Measurements from ENCODE around the gene OCA2. TPM values are rescaled to one million over a fixed set of nuclear protein-coding genes. Genes with fewer than 3 reads are reported as not detected.

Gene OCA2
- total RNA-seq, 1 experiment from 2014 or later = 0.57 TPM

DNA sequence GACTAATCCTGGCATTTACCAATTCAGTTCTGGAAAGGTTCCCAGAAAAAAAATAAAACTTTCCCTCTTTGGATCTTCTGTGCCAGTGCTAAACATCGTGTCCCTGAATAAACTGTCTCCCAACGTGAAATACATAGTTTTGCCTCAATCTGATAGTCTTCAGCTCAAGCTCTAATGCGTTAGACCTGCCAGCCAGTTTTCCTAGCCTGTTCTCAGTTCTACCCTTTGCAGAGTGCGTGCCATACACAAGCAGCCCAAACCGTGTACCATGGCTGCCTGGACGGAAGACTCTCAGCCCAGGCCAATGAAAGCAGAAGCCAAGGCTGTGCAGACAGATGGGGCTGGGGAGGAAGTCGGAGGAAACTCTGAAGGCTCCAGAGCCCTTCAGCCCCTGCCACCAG, 11.4 kb upstream of the OCA2 start:
- DNase-seq = no peak
- TF ChIP-seq, protein P1, sequence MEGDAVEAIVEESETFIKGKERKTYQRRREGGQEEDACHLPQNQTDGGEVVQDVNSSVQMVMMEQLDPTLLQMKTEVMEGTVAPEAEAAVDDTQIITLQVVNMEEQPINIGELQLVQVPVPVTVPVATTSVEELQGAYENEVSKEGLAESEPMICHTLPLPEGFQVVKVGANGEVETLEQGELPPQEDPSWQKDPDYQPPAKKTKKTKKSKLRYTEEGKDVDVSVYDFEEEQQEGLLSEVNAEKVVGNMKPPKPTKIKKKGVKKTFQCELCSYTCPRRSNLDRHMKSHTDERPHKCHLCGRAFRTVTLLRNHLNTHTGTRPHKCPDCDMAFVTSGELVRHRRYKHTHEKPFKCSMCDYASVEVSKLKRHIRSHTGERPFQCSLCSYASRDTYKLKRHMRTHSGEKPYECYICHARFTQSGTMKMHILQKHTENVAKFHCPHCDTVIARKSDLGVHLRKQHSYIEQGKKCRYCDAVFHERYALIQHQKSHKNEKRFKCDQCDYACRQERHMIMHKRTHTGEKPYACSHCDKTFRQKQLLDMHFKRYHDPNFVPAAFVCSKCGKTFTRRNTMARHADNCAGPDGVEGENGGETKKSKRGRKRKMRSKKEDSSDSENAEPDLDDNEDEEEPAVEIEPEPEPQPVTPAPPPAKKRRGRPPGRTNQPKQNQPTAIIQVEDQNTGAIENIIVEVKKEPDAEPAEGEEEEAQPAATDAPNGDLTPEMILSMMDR (IDR thresholded peaks at IDR 0.05; ENCODE audit: insufficient read depth in 1 of 2, low read depth in 1 of 2, low read length in 1 of 2, severe bottlenecking in 1 of 2, unreplicated experiment in 1 of 2) = no peak
- Mint-ChIP-seq H3K36me3 (ENCODE audit: insufficient read depth, unreplicated experiment) (peaks cover 47% of the 10 kb centered on the region), H3K4me3 (ENCODE audit: unreplicated experiment) (no peak overlapping the region), H3K4me1 (ENCODE audit: low read depth, unreplicated experiment) (no peaks in the 10 kb centered on the region), H3K27ac (ENCODE audit: unreplicated experiment) (no peak overlapping the region), H3K27me3 (ENCODE audit: insufficient read depth, unreplicated experiment) (no peaks in the 10 kb centered on the region), H3K9me3 (ENCODE audit: unreplicated experiment) (no peaks in the 10 kb centered on the region)
- Histone ChIP-seq H3K36me3 (ENCODE audit: control insufficient read depth, insufficient read depth, low read length) (no peaks in the 10 kb centered on the region), H3K4me1 (no peaks in the 10 kb centered on the region), H3K4me3 (ENCODE audit: low read depth, low read length) (no peak overlapping the region), H3K9me3 (no peaks in the 10 kb centered on the region), H3K27me3 (replicated peaks; ENCODE audit: control insufficient read depth, insufficient read depth, low read length) (no peaks in the 10 kb centered on the region)
- POLR2A ChIA-PET = no interaction called here
- BruUV-seq (replicated peaks) = no TSS peak
- CTCF ChIA-PET = no interaction called here
- intact Hi-C loops (cut with micrococcal nuclease; ENCODE audit: unreplicated experiment) = no loop called here

DNA sequence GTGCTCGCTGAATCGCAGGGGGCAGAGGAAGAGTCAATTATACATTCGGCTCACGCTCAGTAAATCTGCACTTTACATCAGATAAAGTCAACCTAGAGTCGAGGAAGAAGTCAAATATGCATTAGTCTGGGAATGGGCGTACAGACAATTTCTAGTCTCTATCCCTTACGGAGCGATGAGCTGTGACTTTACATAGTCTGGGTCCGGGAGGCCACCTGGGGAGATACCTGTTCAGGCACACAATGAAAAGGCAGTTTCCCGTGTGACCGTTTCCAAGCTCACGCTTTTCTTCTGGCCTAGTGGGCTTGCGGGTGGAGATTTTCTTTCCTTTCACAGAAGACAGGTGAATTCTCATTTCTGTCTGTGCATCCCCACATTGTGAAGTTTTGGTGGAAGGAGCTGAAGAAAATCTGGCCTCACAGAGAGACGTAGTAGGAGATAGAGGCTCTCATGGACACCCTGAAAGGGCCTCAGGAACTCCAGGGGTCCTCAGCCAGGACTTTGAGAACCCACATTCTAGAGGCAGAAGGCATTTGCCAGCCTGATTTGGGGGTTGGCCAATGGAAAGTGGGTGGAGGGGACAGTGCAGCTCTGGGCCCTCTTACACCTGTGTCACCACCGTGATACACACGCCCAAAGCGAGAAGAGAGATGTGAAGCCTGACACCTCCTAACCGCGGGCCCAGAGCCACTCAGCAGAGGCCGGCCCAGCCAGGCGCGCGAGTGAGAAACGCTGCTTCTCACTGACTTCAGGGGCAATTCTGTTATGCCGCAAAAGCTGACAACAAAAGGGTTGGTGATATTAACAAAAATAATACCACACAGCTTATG, 10.7 kb upstream of the OCA2 start:
- Mint-ChIP-seq H3K27ac (ENCODE audit: unreplicated experiment) (no peak overlapping the region), H3K36me3 (ENCODE audit: insufficient read depth, unreplicated experiment) (peaks cover 40% of the 10 kb centered on the region), H3K4me1 (ENCODE audit: low read depth, unreplicated experiment) (no peaks in the 10 kb centered on the region), H3K4me3 (ENCODE audit: unreplicated experiment) (no peak overlapping the region), H3K9me3 (ENCODE audit: unreplicated experiment) (no peaks in the 10 kb centered on the region), H3K27me3 (ENCODE audit: insufficient read depth, unreplicated experiment) (no peaks in the 10 kb centered on the region)
- no peak for DNase-seq
- no TSS peak for BruUV-seq (replicated peaks)
- no peaks in the 10 kb centered on the region for H3K36me3 ChIP-seq (ENCODE audit: control insufficient read depth, insufficient read depth, low read length)
- ChIA-PET POLR2A (no interaction called here), CTCF (interaction anchor here (1.0 to 1.3 kb wide), 2 partner anchors 11 to 16 kb away, joined by 4 read pairs; partner anchors contain the start of gene OCA2)
- no peaks in the 10 kb centered on the region for H3K4me1 ChIP-seq
- H3K4me3 ChIP-seq (ENCODE audit: low read depth, low read length) = no peak overlapping the region
- H3K9me3 ChIP-seq = no peaks in the 10 kb centered on the region
- H3K27me3 ChIP-seq (replicated peaks; ENCODE audit: control insufficient read depth, insufficient read depth, low read length) = no peaks in the 10 kb centered on the region
- TF ChIP-seq, protein P1 (IDR thresholded peaks at IDR 0.05; ENCODE audit: insufficient read depth in 1 of 2, low read depth in 1 of 2, low read length in 1 of 2, severe bottlenecking in 1 of 2, unreplicated experiment in 1 of 2) = no peak
- intact Hi-C loops (cut with micrococcal nuclease; ENCODE audit: unreplicated experiment) = no loop called here

DNA sequence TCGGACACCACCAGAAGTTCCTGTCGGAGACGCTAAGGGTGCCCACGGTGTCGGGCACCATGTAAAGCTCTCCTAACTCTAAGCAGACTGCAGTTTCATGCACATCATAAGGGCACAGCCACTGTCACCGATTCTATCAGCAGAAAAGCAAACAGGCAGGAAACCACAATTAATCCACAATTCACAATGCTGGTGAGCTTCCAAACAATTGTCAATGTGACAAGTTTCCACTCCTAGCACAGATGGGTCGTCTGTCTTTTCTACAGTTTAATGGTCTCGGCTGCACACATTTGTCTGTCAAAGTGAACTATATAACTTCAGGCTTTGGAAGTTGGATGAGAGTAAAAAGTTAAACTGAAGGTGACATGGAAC, 8.8 kb upstream of the OCA2 start:
- BruUV-seq (replicated peaks) = no TSS peak
- CTCF ChIA-PET = interaction anchor here (1.0 kb wide), 1 partner anchor 8 kb away, joined by 3 read pairs; the partner anchor contains the start of gene OCA2
- intact Hi-C loops (cut with micrococcal nuclease; ENCODE audit: unreplicated experiment) = no loop called here
- Histone ChIP-seq H3K27me3 (replicated peaks; ENCODE audit: control insufficient read depth, insufficient read depth, low read length) (no peaks in the 10 kb centered on the region), H3K9me3 (no peaks in the 10 kb centered on the region), H3K4me1 (no peaks in the 10 kb centered on the region), H3K4me3 (ENCODE audit: low read depth, low read length) (no peak overlapping the region), H3K36me3 (ENCODE audit: control insufficient read depth, insufficient read depth, low read length) (no peaks in the 10 kb centered on the region)
- Mint-ChIP-seq H3K36me3 (ENCODE audit: insufficient read depth, unreplicated experiment) (peaks cover 25% of the 10 kb centered on the region), H3K27ac (ENCODE audit: unreplicated experiment) (no peak overlapping the region), H3K4me1 (ENCODE audit: low read depth, unreplicated experiment) (no peaks in the 10 kb centered on the region), H3K4me3 (ENCODE audit: unreplicated experiment) (no peak overlapping the region), H3K27me3 (ENCODE audit: insufficient read depth, unreplicated experiment) (no peaks in the 10 kb centered on the region), H3K9me3 (ENCODE audit: unreplicated experiment) (no peaks in the 10 kb centered on the region)
- POLR2A ChIA-PET = no interaction called here
- no peak for DNase-seq
- TF ChIP-seq, protein P1 (IDR thresholded peaks at IDR 0.05; ENCODE audit: insufficient read depth in 1 of 2, low read depth in 1 of 2, low read length in 1 of 2, severe bottlenecking in 1 of 2, unreplicated experiment in 1 of 2) = no peak

All from Caco-2 (cell line).